NCI-H2196 (cell line): ENCODE measurements around the gene ACY1.
"Not testable (repeated sequence)": the region's sequence is repeated elsewhere in the genome, so short reads cannot be mapped to it uniquely, and the experiment has no call there.

Experiments
- DNase-seq: peaks from one replicate; lab custom pipeline; 2025; ENCODE audit not compliant: unreplicated experiment; lab: John Stamatoyannopoulos, UW

The ACY1 gene

DNA sequence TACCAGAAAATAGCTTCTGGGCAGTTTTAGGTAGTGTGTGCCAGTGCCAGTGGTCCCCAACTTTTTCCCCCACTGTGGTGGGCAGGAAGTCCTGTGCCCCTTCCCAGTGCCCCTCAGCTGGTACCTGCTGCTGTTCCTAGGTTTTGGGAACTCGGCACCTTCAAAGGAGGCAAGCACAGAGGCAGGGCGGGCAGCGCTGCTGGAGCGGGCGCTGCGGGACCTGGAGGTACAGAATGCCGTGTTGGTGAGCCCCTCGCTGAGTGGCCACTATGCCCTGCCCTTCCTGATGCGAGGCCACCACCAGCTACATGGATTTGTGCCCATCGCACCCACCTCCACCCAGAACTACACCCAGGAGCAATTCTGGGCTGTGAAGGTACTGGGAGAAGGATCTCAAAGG lies 3.1 kb upstream of the ACY1 start:
- no peak for DNase-seq

DNA sequence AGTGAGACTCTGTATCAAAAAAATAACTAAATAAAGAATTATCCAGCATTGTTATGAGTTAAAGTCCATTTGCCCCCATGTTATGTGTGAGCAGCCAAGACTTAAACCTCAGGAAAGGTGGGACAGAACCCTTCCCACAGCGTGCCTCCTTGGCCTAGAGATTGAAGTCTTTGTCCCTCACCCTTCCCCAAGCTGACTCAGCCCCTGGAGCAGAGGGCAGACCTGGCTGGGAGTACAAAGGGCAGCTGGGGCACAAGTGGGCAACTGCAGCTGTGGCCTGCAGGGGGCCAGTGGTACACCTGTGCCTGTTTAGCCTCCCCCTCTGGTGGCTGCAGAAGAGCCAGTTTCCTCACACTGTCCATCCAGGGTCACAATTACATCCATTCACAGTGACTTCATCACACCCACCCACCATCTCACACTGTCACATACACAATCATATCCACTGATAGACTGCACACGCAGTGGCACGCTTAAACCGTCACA lies 940 bp upstream of the ACY1 start:
- peak; percentile 30 for DNase-seq

DNA sequence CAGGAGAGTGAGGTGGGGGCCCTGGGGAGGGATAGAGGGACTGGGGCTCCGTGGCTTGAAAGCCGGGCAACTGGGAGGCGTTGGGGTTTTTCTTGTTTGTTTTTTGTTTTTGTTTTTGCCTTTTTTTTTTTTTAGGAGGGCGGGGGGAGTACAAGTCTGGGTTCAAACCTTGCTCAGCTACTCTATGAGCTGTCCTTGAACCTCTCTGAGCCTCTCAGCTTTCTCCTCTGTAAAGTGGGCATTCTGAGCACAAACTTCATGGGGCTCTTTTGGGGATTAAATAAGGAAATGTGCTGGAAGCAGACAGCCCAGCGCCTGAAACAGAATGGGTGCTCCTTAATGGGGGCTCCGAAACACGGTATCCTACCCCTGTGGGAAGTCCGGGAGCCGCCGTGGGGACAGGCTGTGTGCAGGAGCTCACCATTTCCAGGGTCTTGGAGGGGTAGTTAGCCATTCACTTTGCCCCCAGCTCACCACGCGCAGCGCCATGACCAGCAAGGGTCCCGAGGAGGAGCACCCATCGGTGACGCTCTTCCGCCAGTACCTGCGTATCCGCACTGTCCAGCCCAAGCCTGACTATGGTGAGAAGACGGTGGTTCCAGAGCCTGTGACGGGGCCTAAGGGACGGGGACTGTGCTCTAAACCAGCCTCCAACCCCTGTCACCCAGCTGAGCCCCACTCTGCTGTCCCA lies 388 bp downstream of the ACY1 start:
- DNase-seq, result no peak

DNA sequence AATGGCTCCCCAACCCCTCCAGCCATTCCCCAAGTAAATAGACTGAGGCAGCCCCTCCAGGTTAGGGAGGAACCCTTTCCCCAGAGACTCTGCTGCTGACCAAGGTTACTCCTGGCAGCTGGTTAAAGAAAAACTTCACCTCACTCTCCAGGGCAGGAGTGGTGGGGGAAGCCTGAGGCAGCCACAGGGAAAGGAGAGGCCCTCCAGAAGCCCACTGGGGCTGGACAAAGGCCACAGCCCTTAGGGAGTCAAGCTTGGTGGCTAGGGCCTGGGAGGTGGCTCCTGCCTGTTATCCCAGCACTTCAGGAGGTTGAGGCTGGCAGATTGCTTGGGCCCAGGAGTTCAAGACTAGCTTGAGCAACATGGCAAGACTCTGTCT lies 923 bp downstream of the ACY1 start:
- no peak for DNase-seq

DNA sequence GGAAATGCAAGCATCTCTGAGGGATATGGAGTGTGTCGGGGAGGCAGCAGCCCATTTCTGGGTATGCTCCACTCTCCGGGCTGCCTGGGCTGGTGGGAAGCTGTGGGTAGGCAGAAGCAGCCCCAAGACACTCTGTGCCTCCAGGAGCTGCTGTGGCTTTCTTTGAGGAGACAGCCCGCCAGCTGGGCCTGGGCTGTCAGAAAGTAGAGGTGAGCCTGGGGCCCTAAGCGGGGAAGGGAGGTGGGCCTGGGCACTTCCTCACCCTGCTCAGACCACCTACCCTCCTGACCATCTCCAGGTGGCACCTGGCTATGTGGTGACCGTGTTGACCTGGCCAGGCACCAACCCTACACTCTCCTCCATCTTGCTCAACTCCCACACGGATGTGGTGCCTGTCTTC lies 1.7 kb downstream of the ACY1 start:
- DNase-seq, result no peak

DNA sequence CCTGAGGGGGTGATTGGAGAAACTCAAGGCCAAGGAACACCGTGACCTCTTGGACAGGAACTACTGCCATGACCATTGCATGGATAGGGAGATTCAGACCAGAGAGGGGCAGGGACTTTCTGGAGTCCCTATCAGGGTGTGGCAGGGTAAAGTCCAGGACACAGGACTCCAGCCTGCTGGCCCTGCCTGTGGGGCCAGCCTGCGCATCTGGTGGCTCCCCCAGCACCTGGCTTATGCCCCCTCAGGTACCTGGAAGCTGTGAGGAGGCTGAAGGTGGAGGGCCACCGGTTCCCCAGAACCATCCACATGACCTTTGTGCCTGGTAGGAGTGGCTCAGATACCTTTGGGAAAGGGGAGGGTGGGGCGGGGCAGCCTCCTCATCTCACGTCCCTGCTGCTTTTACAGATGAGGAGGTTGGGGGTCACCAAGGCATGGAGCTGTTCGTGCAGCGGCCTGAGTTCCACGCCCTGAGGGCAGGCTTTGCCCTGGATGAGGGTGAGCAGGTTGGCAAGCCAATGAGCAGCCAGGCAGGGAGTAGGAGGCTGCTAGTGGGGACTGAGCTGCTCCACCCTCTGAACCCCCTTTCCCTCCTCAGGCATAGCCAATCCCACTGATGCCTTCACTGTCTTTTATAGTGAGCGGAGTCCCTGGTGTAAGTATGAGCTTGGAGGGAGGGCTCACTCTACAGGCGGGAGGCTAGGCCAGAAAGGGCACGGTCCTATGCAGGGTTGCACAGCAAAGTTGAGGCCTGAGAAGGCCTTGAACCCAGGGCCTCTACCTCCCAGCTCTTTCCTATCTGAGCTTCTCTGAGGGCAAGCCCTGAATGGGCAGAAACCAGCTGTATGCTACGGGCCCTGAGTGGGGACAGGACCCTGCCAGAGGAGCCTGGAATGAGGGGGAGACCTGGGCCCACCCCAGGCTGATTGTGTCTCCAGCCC lies 2.9 kb downstream of the ACY1 start:
- DNase-seq, result no peak

DNA sequence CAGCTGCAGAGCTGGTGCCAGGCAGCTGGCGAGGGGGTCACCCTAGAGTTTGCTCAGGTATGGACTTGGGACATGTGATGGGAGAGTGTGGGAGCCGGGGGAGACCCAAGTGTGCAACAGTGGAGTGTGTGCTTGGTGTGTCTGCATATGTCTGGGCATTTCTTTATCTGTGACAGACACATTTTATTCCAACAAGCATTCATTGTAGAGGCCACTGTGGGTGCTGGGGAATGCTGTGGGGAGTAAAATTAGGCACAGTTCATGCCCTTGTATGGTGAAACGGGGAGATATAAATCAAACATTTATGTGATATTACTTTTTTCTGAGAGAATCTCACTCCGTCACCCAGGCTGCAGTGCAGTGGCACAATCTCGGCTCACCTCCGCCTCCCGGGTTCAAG lies 4.2 kb downstream of the ACY1 start:
- no peak for DNase-seq

DNA sequence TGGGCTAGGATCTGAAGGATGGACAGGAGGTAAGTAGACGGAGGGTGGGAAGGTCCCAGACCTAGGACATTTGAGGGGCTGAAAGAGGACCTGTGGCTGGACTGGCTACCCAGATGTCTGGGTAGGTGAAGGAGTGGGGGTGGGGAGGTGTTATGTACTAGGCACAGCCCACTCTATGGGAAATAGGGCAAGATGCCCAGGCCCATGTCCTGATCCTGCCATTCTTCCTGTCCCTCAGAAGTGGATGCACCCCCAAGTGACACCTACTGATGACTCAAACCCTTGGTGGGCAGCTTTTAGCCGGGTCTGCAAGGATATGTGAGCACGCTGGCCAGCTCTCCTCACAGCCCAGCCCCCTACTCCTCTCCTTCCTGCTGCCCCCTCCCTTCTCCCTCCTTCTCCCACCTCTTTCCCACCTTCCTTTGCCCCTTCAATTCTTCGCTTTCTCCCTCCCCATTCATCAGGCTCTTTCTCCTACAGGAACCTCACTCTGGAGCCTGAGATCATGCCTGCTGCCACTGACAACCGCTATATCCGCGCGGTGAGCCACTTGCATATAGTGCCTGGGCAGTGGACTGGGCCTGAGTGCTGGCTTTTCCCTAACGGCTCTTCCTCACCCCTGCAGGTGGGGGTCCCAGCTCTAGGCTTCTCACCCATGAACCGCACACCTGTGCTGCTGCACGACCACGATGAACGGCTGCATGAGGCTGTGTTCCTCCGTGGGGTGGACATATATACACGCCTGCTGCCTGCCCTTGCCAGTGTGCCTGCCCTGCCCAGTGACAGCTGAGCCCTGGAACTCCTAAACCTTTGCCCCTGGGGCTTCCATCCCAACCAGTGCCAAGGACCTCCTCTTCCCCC lies 5.2 kb downstream of the ACY1 start:
- no peak for DNase-seq

DNA sequence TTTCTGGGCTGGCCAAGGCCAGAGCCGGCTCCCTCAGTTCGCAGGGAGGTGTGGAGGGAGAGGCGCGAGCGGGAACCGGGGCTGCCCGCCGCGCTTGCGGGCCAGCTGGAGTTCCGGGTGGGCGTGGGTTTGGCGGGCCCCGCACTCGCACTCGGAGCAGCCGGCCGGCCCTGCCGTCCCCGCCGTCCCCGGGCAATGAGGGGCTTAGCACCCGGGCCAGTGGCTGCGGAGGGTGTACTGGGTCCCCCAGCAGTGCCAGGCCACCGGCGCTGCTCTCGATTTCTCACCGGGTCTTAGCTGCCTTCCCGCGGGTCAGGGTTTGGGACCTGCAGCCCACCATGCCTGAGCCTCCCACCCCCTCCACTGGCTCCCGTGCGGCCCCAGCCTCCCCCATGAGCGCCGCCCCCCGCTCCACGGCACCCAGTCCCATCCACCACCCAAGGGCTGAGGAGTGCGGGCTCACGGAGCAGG lies 7.2 kb downstream of the ACY1 start:
- DNase-seq, result not testable (repeated sequence)

DNA sequence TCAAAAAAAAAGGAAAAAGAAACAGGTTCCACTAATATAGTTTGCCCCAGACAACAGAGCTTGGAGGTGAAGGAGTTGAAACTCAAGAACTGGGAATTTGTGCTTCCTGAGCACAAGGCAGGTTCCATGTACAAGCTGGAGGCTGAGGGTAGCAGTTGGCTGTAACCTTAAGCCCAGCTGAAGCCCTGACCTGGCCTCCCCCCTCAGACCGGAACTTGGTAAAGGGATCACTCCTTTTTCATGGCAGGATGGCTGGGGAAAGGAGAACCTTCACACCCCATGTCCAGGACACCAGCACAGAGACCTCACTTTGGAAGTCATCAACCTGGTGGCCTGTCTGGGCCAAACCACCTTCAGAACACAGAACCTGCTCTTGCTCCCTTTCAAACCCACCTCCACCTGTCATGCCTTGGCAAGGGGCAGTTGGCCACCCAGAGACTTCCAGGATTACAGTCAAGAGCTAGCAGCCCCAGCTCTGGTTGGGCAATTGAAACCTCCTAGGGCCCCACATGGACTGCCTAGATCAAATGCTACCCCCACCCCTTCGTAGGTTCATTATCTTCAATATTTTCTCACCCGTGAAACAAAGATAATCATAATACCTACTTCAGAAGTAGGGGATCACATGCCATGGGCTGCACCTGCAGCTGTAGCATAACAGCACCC lies 8.8 kb downstream of the ACY1 start:
- no peak for DNase-seq

DNA sequence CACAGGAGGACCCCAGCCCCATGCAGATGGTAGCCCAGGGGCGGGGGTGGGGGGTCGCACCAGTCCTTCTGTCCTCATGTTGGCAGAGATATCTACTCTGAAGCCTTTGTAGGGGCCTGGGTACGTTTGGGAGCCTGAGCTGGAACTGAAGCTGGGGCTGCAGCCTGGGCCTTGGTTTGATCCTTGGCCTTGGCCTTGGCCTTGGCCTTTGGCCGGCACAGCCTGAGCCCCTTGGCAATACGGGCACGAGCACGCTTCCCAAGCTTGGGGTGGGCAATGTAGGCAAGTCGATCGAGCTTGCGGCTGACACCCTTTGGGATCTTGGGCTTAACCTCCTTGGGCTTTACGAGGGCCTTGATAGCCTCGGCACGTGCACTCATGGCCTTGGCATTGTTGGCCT lies 10.3 kb downstream of the ACY1 start:
- not testable (repeated sequence) for DNase-seq

DNA sequence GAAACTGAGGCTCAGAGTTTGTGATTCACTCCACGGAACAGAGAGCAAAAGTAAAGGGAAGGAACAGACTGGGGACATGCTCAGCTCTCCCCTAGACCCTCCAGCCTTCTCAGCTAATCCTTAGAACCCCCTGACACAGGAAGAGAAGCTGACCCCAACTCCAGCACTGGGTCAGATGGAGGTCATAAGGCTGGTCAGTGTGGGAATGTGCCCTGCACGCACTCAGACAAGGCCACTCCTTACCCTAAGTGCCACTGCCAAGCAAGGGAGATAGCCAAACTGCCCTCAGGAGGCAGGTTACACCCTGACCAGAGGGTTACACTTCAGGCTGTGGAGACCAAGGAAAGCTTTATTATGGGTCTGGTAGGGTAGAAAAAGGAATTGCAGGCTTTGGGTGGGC lies 11.2 kb downstream of the ACY1 start:
- no peak for DNase-seq

DNA sequence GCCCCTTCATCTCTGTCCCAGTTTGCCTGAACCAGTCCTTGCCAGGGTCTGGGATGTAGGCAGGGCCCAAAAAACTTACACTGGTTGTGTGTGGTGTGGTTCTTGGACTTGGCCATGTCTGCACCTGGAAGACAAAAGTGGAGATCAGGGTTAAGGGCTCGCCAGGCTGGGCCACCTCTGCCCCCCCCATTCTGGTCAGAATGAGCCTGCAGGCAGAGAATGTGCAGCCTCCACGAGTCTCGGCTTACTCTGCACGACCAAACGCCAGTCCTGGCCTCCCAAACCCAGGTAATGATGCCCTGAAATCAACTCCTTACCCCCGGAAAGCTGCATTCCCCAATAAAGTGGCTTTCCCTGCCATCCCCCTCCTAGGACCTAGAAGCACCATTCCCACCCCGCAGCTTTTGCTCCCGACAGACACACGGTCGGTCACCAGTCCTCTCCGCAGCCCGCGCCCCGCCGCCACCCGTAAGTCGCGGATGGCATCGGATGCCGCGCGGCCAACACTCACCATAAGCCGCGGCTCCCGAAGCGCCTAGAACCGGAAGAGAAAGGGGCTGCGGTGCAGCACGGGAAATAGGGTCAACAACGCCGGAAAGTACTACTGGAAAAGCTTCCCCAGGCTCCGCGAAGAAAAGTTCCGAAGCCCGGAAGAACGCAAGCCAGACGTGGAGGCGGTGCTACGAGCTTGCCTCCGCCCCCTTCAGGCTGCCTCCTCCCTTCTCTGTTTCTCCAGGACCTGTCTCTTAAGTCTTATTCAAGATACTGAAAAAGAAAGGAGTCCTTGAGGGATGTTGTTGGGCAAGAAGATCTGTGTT lies 12.2 kb downstream of the ACY1 start, which contains the start of gene RPL29:
TSS of gene RPL29 (minus strand) at position 550 of the 818 bp plus-strand sequence. CDS start at position 116, 434 bp downstream.
- peak; percentile 69 for DNase-seq

DNA sequence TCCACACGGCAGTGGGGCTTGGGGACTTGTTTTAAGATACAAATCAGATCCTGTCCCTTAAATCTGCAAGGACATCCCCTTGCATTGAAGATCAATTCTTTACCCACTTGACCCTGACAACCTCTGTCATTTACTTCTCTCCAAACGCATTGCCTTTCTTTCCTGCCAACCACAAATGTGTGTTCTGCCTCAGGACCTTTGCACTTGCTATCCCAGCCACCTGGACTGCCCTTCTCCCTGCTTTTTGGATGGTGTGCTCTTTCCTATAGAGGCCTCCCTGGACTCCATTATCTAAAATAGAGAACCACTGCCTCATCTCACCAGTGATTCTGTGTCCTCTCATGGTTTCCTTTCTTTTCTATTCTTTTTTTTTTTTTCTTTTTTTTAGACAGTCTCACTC lies 13.8 kb downstream of the ACY1 start:
- no peak for DNase-seq

DNA sequence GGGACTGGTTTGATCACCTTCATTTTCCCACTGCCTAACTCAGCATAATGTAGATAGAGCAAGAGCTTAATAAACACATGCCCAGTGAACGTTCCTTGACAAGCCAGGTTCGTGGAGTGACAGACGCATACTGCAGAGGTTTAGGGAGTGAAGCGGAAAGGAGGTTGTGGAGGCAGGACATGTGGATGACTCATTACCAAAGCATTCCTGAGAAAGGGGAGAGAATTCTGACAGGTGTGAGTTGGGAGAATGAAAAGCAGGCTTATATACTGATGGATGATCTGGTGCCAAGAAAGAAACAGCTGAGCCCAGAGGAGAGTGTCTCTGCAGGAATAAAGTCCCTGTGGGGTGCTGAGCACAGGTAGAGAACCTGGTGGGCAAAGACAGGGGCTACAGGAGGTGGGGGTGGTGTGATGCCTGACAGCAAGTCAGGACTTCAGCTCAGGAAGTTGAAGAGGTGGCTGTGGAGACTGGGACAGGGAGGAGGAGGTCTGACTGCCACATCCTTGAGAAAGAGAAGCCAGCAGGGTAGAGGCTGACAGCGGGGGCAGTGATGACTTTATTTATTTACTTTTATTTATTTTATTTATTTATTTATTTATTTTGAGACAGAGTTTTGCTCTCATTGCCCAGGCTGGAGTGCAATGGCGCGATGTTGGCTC lies 14.7 kb downstream of the ACY1 start:
- DNase-seq, result no peak

DNA sequence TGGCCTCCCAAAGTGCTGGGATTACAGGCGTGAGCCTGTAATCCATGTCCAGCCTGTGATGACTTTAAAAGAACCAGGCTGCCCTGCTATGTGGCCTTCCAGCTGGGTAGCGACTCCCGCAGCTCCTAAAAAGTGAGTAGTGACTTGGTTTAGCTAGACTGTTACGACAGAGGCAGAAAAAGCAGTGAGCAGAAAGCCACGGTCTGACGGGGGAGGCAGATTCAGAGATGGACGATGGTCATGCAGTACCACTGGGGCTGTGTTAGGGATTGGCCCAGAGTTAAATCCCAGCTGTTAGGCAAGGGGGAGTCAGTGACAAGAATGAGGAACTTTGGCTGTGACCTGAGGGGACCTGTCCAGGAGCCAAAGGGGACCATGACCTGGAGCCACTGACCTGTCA lies 15.4 kb downstream of the ACY1 start:
- DNase-seq, result no peak

DNA sequence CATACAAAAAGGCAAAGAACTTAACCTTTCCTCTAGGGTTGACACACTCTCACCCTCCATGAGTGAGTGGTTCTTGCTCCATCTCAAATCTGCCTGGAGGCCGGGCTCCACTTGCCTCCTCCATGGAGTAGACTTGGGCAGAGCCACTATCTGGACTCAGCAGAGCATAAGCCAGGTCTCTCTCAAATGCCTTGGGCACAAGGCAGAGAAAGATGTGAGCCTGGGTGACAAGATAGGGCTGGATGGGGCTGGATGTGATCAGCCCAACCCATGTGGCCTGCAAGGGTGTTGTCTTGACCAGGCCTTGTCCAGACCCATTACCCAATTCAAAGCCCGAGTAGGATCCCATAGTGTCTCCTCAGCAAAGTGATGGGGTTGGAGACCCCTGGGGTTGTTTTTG lies 16.5 kb downstream of the ACY1 start:
- no peak for DNase-seq

DNA sequence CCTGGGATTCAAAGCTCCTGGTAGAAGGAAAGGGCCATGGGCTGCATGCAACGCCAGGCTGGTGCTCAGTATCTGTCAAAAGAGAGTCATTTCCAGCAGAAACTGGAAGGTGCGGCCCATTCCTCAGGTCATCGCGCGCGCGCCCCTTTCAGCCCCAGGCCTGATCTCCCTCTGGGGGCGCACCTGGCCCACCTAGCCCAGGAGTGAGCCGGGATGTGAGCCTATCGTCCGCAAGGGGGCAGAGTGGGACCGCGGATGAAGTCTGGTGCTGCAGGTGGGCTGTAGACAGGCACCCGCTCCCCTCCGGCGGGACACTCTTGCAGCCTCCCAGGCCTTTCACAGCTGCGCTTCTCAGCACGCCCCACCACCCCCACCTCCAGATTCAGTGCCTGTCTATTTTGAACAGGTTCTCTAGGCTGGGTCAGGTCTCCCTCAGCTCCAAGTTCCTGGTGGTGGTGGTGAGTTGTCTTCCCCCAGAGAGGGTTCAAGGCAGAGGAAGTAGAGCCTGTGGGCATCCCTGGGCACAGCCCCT lies 18.2 kb downstream of the ACY1 start:
- DNase-seq, result peak; percentile 51

DNA sequence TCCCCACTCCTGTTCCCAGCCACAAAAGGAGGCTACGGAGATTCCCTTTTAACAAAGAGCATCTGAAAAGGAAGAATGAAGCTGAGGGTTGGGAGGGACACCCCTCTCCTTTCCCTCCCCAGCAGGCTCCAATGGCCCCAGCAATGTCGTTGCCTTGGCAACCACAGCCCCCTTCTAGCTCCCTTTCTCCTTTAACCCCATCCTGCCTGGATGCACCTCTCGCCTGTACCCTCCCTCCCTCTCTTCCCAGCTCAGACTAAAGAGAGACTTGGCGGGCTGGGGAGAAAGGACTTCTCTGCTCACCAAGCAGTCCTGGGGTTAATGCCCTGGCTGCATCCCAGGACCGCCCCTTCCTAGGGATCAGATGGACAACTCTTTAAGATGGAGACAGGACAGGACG lies 19.4 kb downstream of the ACY1 start:
- no peak for DNase-seq
